Measurements from ENCODE around the gene LGI1. TPM values are rescaled to one million over a fixed set of nuclear protein-coding genes. Genes with fewer than 3 reads are reported as not detected.

The LGI1 gene
- total and polyA plus RNA-seq, 9 of the 15 experiments (the other 6 are each of a cell fraction or from before 2014, with no cell fraction given), result not detected

DNA sequence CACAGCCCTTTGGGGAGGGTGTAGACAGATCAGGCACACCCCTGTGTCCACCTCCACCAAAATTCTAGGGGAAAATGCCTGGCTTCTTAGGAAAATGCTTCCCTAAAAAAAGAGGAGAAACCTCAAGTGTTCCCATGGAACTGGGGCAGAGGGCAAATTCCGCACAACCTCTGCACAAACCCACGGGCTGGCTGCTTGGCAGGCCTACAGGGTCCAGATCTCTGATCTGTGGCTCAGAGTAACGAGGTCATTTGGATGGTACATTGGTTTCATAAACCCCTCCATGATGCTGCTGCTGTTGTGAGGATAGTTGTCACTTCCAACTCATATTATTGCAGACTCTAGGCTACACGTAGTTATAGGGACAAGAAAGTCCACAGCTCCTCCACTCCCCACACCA, 16.0 kb downstream of the LGI1 start:
- in situ Hi-C loops (cut with MboI), result no loop called here
- WGBS (ENCODE audit: insufficient coverage, low coverage, missing lambda C conversion rate), result 10% methylated on average over 3 of the region's 4 CpGs
- no peaks in the 10 kb centered on the region; a peak in 1 of 5 replicates for H3K27me3 ChIP-seq (ENCODE audit: control insufficient read depth in 2 of 2, insufficient read depth in 2 of 2, low read length in 2 of 2)
- no peak for ATAC-seq
- H3K27ac ChIP-seq (ENCODE audit: extremely low read depth, low read depth, low read length), result no peak overlapping the region
- H3K9me3 ChIP-seq (replicated peaks; ENCODE audit: control insufficient read depth, insufficient read depth, low read depth, low read length), result no peaks in the 10 kb centered on the region
- H3K79me2 ChIP-seq (ENCODE audit: control insufficient read depth, insufficient read depth, low read length), result no peaks in the 10 kb centered on the region
- H3K9ac ChIP-seq (ENCODE audit: insufficient read depth in 1 of 2, low read depth in 2 of 2, low read length in 2 of 2), result no peak overlapping the region
- no peaks in the 10 kb centered on the region for H3K9me1 ChIP-seq (ENCODE audit: control insufficient read depth, insufficient read depth, low read length)
- ChIA-PET CTCF (ENCODE audit: low intra/inter-chr PET ratio) (no interaction called here), POLR2A (interaction anchor here (1.1 kb wide), 1 partner anchor 11 kb away, joined by 3 read pairs; no protein-coding TSS in a partner anchor)
- no peak for FAIRE-seq
- H3K4me1 ChIP-seq (replicated peaks in 1 of 2; ENCODE audit: control insufficient read depth in 2 of 2, insufficient read depth in 2 of 2, low read length in 2 of 2), result no peaks in the 10 kb centered on the region
- no peaks in the 10 kb centered on the region for H4K20me1 ChIP-seq (replicated peaks; ENCODE audit: control insufficient read depth, insufficient read depth, low read length)
- DNase-seq (ENCODE audit: extremely low read depth in 1 of 4, low spot score in 3 of 4), result no peak
- TF ChIP-seq RBM15 (IDR thresholded peaks at IDR 0.05; ENCODE audit: insufficient read depth, low read length), result no peak
- no peak for TF ChIP-seq PTRF (tag; IDR thresholded peaks at IDR 0.05)
- TF ChIP-seq, protein P1, sequence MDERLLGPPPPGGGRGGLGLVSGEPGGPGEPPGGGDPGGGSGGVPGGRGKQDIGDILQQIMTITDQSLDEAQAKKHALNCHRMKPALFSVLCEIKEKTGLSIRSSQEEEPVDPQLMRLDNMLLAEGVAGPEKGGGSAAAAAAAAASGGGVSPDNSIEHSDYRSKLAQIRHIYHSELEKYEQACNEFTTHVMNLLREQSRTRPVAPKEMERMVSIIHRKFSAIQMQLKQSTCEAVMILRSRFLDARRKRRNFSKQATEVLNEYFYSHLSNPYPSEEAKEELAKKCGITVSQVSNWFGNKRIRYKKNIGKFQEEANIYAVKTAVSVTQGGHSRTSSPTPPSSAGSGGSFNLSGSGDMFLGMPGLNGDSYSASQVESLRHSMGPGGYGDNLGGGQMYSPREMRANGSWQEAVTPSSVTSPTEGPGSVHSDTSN (CRISPR knock-in tag; IDR thresholded peaks at IDR 0.05; ENCODE audit: low read depth), result no peak
- TF ChIP-seq, protein P1 (tag; conservative IDR thresholded peaks at IDR 0.05; ENCODE audit: low read depth), result no peak
- TF ChIP-seq TCFL5 (CRISPR knock-in tag; conservative IDR thresholded peaks at IDR 0.05), result no peak
- no peak for TF ChIP-seq SMARCC2 (IDR thresholded peaks at IDR 0.05; ENCODE audit: low read depth)
- TF ChIP-seq, protein P2, sequence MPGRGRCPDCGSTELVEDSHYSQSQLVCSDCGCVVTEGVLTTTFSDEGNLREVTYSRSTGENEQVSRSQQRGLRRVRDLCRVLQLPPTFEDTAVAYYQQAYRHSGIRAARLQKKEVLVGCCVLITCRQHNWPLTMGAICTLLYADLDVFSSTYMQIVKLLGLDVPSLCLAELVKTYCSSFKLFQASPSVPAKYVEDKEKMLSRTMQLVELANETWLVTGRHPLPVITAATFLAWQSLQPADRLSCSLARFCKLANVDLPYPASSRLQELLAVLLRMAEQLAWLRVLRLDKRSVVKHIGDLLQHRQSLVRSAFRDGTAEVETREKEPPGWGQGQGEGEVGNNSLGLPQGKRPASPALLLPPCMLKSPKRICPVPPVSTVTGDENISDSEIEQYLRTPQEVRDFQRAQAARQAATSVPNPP (IDR thresholded peaks at IDR 0.05; ENCODE audit: borderline replicate concordance, insufficient read depth, insufficient read length), result no peak
- TF ChIP-seq NFATC3 (IDR thresholded peaks at IDR 0.05), result no peak
- no peak for TF ChIP-seq RBM22 (IDR thresholded peaks at IDR 0.05; ENCODE audit: low read depth, low read length, poor library complexity, severe bottlenecking)
- BruUV-seq (replicated peaks), result no TSS peak
- no peak overlapping the region for H3K4me2 ChIP-seq (ENCODE audit: insufficient read depth, low read length)
- no peaks in the 10 kb centered on the region for H3K36me3 ChIP-seq (ENCODE audit: control insufficient read depth, insufficient read depth, low read length)
- H3K4me3 ChIP-seq, result no peak overlapping the region
- H2AFZ ChIP-seq (ENCODE audit: low read depth, low read length), result no peak overlapping the region
- intact Hi-C loops (cut with micrococcal nuclease), result no loop called here

Measured in K562 (cell line).